HEK293T (cell line): ENCODE data around the gene MLLT3.

ENCODE experiments used
- BHLHE40 ChIP-seq: fragments of 450-650 bp; IDR thresholded peaks from 2 replicates; pipeline ENCODE4 v1.6.1; 2016; ENCODE audit warnings: mild to moderate bottlenecking, moderate library complexity, borderline replicate concordance
- ELF4 ChIP-seq: fragments of 450-650 bp; IDR thresholded peaks from 2 replicates; pipeline ENCODE4 v1.6.1; 2017; ENCODE audit warnings: antibody characterized with exemption
- FOXA1 ChIP-seq: fragments of 450-650 bp; IDR thresholded peaks from 2 replicates; pipeline ENCODE4 v1.6.1; 2016; ENCODE audit warnings: mild to moderate bottlenecking
- FOXM1 ChIP-seq: fragments of 450-650 bp; IDR thresholded peaks from 2 replicates; pipeline ENCODE4 v1.6.1; 2017; ENCODE audit warnings: mild to moderate bottlenecking, borderline replicate concordance
- HDGF ChIP-seq: fragments of 450-650 bp; IDR thresholded peaks from 2 replicates; pipeline ENCODE4 v1.6.1; 2017; ENCODE audit warnings: antibody characterized with exemption, borderline replicate concordance
- SP1 ChIP-seq: fragments of 450-650 bp; IDR thresholded peaks from 2 replicates; pipeline ENCODE4 v1.6.1; 2017

- TF ChIP-seq BHLHE40 (no peak), HDGF (no peak), SP1 (no peak), FOXM1 (no peak), ELF4 (no peak), FOXA1 (no peak)
Observed at GRCh38 chr9:20630241-20630943, 8.1 kb upstream of the MLLT3 start.
